Dendritic cell treated with granulocyte-macrophage colony-stimulating factor and Interleukin-4, amounts not matched to agents 40 ng/mL and 50 ng/mL, for 4 days (primary cell): ENCODE measurements around the gene TRIM2.

Source experiments
- H3K27ac Mint-ChIP-seq: one replicate; pipeline ENCODE4 v1.8.0; 2022; ENCODE audit warnings: mild to moderate bottlenecking, mixed read lengths
- H3K27me3 Mint-ChIP-seq: one replicate; pipeline ENCODE4 v1.8.0; 2022; ENCODE audit warnings: mild to moderate bottlenecking, mixed read lengths
- H3K36me3 Mint-ChIP-seq: one replicate; pipeline ENCODE4 v1.8.0; 2022; ENCODE audit warnings: low read depth, mixed read lengths
- H3K4me1 Mint-ChIP-seq: one replicate; pipeline ENCODE4 v1.8.0; 2022; ENCODE audit warnings: low read depth, mixed read lengths
- H3K4me3 Mint-ChIP-seq: one replicate; pipeline ENCODE4 v1.8.0; 2022; ENCODE audit warnings: mild to moderate bottlenecking, moderate library complexity, mixed read lengths
- H3K9me3 Mint-ChIP-seq: one replicate; pipeline ENCODE4 v1.8.0; 2022; ENCODE audit warnings: mixed read lengths
- intact Hi-C: fragments of 100-400 bp; cut with micrococcal nuclease; formaldehyde crosslinking; loops from one replicate; pipeline ENCODE4 v1.15.0; 2022

Gene TRIM2

GRCh38 chr4:153273751-153274150 is 69.5 kb downstream of the TRIM2 start:
- Mint-ChIP-seq H3K9me3 (no peaks in the 10 kb centered on the region), H3K27ac (no peak overlapping the region), H3K4me3 (no peak overlapping the region), H3K36me3 (no peaks in the 10 kb centered on the region), H3K27me3 (no peaks in the 10 kb centered on the region), H3K4me1 (peaks cover 5% of the 10 kb centered on the region)
- intact Hi-C loops = no loop called here

DNA sequence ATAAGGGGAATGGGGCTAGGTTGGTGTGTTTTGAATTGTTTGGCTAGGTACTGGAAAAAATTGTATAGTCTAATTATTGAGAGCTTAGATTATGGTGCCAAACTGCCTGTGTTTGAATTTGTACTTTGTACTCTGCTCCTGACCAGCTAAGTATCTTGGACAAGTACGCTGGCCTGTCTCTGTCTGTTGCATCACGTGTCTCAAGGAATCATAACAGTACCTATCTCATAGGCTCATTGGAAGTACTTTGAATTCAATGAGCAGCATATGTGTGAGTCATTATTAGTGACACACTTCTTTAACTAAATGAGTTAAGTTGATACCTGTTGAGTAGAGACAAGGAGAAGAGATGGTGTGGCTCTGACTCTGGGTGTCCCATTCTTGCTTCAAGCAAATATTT is 70.7 kb downstream of the TRIM2 start:
- no peak overlapping the region for H3K27ac Mint-ChIP-seq
- peaks cover 5% of the 10 kb centered on the region for H3K4me1 Mint-ChIP-seq
- H3K4me3 Mint-ChIP-seq = no peak overlapping the region
- H3K9me3 Mint-ChIP-seq = no peaks in the 10 kb centered on the region
- no peaks in the 10 kb centered on the region for H3K27me3 Mint-ChIP-seq
- intact Hi-C loops = no loop called here
- no peaks in the 10 kb centered on the region for H3K36me3 Mint-ChIP-seq

GRCh38 chr4:153275380-153276276 is 71.4 kb downstream of the TRIM2 start:
- H3K4me1 Mint-ChIP-seq = peaks cover 5% of the 10 kb centered on the region
- intact Hi-C loops = no loop called here
- H3K4me3 Mint-ChIP-seq = no peak overlapping the region
- no peaks in the 10 kb centered on the region for H3K36me3 Mint-ChIP-seq
- H3K9me3 Mint-ChIP-seq = no peaks in the 10 kb centered on the region
- H3K27ac Mint-ChIP-seq = no peak overlapping the region
- no peaks in the 10 kb centered on the region for H3K27me3 Mint-ChIP-seq

GRCh38 chr4:153276971-153277370 is 72.7 kb downstream of the TRIM2 start:
- Mint-ChIP-seq H3K36me3 (no peaks in the 10 kb centered on the region), H3K4me1 (peaks cover 5% of the 10 kb centered on the region), H3K27ac (no peak overlapping the region), H3K27me3 (no peaks in the 10 kb centered on the region), H3K9me3 (no peaks in the 10 kb centered on the region), H3K4me3 (no peak overlapping the region)
- intact Hi-C loops = no loop called here

DNA sequence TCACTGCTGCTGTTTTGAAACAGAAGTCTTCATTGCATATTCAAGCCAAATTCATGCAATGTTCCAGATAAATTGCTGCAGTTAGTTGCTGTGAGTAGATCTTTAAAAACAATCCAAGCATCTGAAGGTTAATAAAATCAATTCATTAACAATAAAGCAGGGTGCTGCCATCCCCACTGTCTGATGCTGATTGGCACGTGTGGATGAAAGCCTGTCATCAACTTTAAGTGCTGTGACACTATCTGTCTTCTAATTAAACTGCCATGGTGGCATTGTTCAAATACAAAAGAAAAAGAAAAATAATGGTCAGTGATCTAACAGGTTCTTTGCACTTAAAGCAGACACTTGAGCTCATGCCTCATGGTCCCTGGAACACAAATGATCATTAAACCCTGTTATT is 77.2 kb downstream of the TRIM2 start:
- H3K4me3 Mint-ChIP-seq = no peak overlapping the region
- no peaks in the 10 kb centered on the region for H3K27me3 Mint-ChIP-seq
- no peaks in the 10 kb centered on the region for H3K36me3 Mint-ChIP-seq
- no peak overlapping the region for H3K27ac Mint-ChIP-seq
- intact Hi-C loops = no loop called here
- no peaks in the 10 kb centered on the region for H3K9me3 Mint-ChIP-seq
- peaks cover 5% of the 10 kb centered on the region for H3K4me1 Mint-ChIP-seq

- no peaks in the 10 kb centered on the region for H3K27me3 Mint-ChIP-seq
- H3K4me1 Mint-ChIP-seq = peaks cover 4% of the 10 kb centered on the region
- H3K4me3 Mint-ChIP-seq = no peak overlapping the region
- H3K27ac Mint-ChIP-seq = no peak overlapping the region
- intact Hi-C loops = no loop called here
- H3K36me3 Mint-ChIP-seq = no peaks in the 10 kb centered on the region
- no peaks in the 10 kb centered on the region for H3K9me3 Mint-ChIP-seq
Observed at GRCh38 chr4:153282023-153282422, 77.8 kb downstream of the TRIM2 start.

- no peaks in the 10 kb centered on the region for H3K4me1 Mint-ChIP-seq
- intact Hi-C loops = no loop called here
- no peak overlapping the region for H3K4me3 Mint-ChIP-seq
- H3K27me3 Mint-ChIP-seq = no peaks in the 10 kb centered on the region
- H3K9me3 Mint-ChIP-seq = peaks cover 2% of the 10 kb centered on the region
- no peaks in the 10 kb centered on the region for H3K36me3 Mint-ChIP-seq
- no peak overlapping the region for H3K27ac Mint-ChIP-seq
Observed at GRCh38 chr4:153283260-153283659, 79.0 kb downstream of the TRIM2 start.

DNA sequence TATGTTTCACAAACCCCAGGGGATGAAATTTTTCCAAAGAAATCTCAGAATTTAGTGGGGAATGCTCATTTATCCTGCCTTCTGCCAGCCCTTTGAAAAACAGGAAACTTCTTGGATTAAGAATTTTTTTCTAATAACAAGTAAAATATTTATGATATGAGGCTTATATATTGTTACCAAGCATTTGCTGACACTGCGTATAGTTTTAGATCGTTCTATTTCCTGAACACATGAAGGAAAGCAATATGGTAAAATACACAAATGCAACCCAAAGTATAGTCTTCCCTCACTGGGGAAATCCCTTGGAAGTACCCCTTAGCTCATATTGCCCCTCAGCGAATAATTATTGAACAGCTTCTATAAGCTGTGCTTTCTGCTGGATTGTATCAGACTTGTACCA is 85.9 kb downstream of the TRIM2 start:
- no peak overlapping the region for H3K4me3 Mint-ChIP-seq
- H3K36me3 Mint-ChIP-seq = no peaks in the 10 kb centered on the region

GRCh38 chr4:153291562-153291961 is 87.3 kb downstream of the TRIM2 start:
- intact Hi-C loops = no loop called here
- Mint-ChIP-seq H3K27me3 (no peaks in the 10 kb centered on the region), H3K4me3 (no peak overlapping the region), H3K4me1 (no peaks in the 10 kb centered on the region), H3K9me3 (peaks cover 9% of the 10 kb centered on the region), H3K36me3 (no peaks in the 10 kb centered on the region), H3K27ac (no peak overlapping the region)

More for the DNA sequence above, 85.9 kb downstream of the TRIM2 start:
- no peaks in the 10 kb centered on the region for H3K27me3 Mint-ChIP-seq
- H3K27ac Mint-ChIP-seq = no peak overlapping the region
- intact Hi-C loops = no loop called here
- no peaks in the 10 kb centered on the region for H3K4me1 Mint-ChIP-seq
- peaks cover 9% of the 10 kb centered on the region for H3K9me3 Mint-ChIP-seq

DNA sequence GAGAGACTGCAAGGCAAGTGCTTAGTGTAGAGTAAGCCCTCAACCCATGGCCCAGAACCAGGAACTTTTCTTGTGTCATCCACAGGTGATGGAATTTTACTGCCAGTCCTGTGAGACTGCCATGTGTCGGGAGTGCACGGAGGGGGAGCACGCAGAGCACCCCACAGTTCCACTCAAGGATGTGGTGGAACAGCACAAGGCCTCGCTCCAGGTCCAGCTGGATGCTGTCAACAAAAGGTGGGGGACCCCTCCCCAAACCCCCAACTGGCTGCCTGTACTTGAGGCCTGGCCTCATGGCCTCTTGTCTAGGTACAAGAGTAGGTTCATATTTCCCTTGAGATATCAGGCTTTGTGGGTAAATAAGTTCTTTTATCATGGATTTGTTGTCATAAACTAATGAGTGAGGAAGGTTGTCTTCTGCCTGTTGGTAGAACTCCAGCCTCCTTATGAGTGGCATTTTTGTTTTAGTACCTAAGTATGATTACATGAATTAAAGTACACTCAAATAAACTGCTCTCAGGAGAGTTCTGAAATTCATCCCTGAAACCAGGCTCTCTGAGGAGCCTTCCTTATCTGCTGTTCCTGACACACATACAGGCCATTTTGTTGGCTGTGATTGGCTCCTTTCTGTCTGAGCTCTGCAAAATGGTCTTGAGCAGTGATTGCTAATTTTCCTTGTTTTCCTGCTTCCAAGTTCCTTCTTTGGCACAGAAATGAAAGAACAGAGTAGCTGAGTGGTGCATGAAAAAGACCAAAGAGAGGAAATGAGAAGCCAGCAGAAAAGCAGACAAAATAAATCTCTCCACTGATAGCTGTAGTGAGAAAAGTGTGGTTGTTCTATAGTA is 88.9 kb downstream of the TRIM2 start:
- Mint-ChIP-seq H3K27ac (no peak overlapping the region), H3K9me3 (peaks cover 9% of the 10 kb centered on the region), H3K4me1 (no peaks in the 10 kb centered on the region), H3K4me3 (no peak overlapping the region), H3K27me3 (no peaks in the 10 kb centered on the region), H3K36me3 (no peaks in the 10 kb centered on the region)
- intact Hi-C loops = no loop called here

- H3K27ac Mint-ChIP-seq = no peak overlapping the region
- no peak overlapping the region for H3K4me3 Mint-ChIP-seq
- H3K4me1 Mint-ChIP-seq = no peaks in the 10 kb centered on the region
- H3K27me3 Mint-ChIP-seq = no peaks in the 10 kb centered on the region
- intact Hi-C loops = no loop called here
- H3K9me3 Mint-ChIP-seq = peaks cover 3% of the 10 kb centered on the region
- no peaks in the 10 kb centered on the region for H3K36me3 Mint-ChIP-seq
Observed at GRCh38 chr4:153293742-153294057, 89.5 kb downstream of the TRIM2 start.

- Mint-ChIP-seq H3K27me3 (no peaks in the 10 kb centered on the region), H3K36me3 (no peaks in the 10 kb centered on the region), H3K9me3 (peaks cover 5% of the 10 kb centered on the region), H3K4me3 (no peak overlapping the region), H3K4me1 (no peaks in the 10 kb centered on the region), H3K27ac (no peak overlapping the region)
- intact Hi-C loops = no loop called here
Observed at GRCh38 chr4:153294631-153295030, 90.4 kb downstream of the TRIM2 start.

DNA sequence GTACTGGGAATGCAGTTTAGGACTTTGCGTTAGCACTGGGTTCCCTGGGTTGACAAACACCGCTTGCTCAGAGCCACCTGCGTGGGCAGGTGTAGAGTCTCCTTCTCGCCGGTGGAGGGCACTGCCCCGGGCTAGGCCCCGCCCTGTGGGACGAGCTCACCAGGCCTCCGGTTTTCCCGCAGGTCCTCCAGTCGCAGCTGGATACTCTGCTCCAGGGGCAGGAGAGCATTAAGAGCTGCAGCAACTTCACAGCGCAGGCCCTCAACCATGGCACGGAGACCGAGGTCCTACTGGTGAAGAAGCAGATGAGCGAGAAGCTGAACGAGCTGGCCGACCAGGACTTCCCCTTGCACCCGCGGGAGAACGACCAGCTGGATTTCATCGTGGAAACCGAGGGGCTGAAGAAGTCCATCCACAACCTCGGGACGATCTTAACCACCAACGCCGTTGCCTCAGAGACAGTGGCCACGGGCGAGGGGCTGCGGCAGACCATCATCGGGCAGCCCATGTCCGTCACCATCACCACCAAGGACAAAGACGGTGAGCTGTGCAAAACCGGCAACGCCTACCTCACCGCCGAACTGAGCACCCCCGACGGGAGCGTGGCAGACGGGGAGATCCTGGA is 91.0 kb downstream of the TRIM2 start:
- H3K27ac Mint-ChIP-seq = no peak overlapping the region
- no peaks in the 10 kb centered on the region for H3K4me1 Mint-ChIP-seq
- no peak overlapping the region for H3K4me3 Mint-ChIP-seq
- H3K36me3 Mint-ChIP-seq = no peaks in the 10 kb centered on the region
- H3K9me3 Mint-ChIP-seq = peaks cover 11% of the 10 kb centered on the region
- H3K27me3 Mint-ChIP-seq = no peaks in the 10 kb centered on the region
- intact Hi-C loops = no loop called here
